Measurements from ENCODE around the gene AS3MT. TPM values are rescaled to one million over a fixed set of nuclear protein-coding genes. Genes with fewer than 3 reads are reported as not detected.

Gene AS3MT
- total and polyA plus RNA-seq, 10 of the 15 experiments (the other 5 are each of a cell fraction or from before 2014, with no cell fraction given), result 0.11 to 1.0 (median 0.39) TPM; not detected in 2

DNA sequence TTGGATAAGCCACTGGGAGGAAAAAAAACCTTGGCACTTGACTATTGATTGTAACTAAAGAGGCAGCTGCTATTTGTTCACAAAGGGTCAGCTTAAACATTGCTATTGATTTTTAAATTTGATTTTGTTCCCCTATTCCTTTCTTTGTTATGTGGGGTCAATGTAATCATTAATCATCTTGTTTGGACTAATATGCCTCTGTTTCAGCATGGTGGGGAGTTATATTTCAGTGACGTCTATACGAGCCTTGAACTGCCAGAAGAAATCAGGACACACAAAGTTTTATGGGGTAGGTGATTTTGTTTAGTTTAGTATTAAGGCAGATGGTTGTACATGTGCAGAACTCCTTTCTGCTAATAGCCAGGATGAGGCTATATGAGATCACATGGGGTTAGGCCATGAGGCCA lies 7.5 kb downstream of the AS3MT start:
- no peak overlapping the region for H3K4me2 ChIP-seq (ENCODE audit: control insufficient read depth, insufficient read depth)
- DNase-seq (ENCODE audit: low read depth, low spot score) (no peak), FAIRE-seq (no peak), ATAC-seq (no peak)
- BruUV-seq (replicated peaks), result no TSS peak
- no peak overlapping the region for H3K9ac ChIP-seq (ENCODE audit: control insufficient read depth, insufficient read depth, low read length)
- CTCF ChIA-PET, result interaction anchor here (1.0 kb wide), 1 partner anchor 13 kb away, joined by 3 read pairs; no protein-coding TSS in a partner anchor
- POLR2A ChIA-PET, result no interaction called here
- WGBS (ENCODE audit: insufficient coverage, insufficient replicate concordance, low lambda C conversion rate, missing lambda C conversion rate), result 98% methylated on average over 2 of the region's 2 CpGs
- no peaks in the 10 kb centered on the region for H4K20me1 ChIP-seq (ENCODE audit: control insufficient read depth, insufficient read depth)
- in situ Hi-C loops (cut with MboI) (no loop called here), intact Hi-C loops (cut with micrococcal nuclease; ENCODE audit: unreplicated experiment) (no loop called here)
- RAD21 ChIA-PET (ENCODE audit: unreplicated experiment), result interaction anchor here (0.7 kb wide), 1 partner anchor 40 kb away, joined by 3 read pairs; no protein-coding TSS in a partner anchor
- no peaks in the 10 kb centered on the region for H3K9me3 ChIP-seq (replicated peaks; ENCODE audit: control insufficient read depth, insufficient read depth, low read length)
- SMC1A ChIA-PET (ENCODE audit: uncharacterized antibody, unreplicated experiment), result interaction anchor here (1.2 kb wide), 1 partner anchor 15 kb away, joined by 3 read pairs; no protein-coding TSS in a partner anchor
- H3K79me2 ChIP-seq (ENCODE audit: control insufficient read depth, insufficient read depth, low read length), result no peaks in the 10 kb centered on the region
- H3K27ac ChIP-seq (ENCODE audit: control insufficient read depth, insufficient read depth), result no peak overlapping the region
- no peaks in the 10 kb centered on the region for H3K27me3 ChIP-seq (replicated peaks in 1 of 2; ENCODE audit: control insufficient read depth in 2 of 2, insufficient read depth in 2 of 2, low read length in 1 of 2)
- TF ChIP-seq YBX1 (IDR thresholded peaks at IDR 0.05), result no peak
- H3K4me1 ChIP-seq (ENCODE audit: control insufficient read depth, insufficient read depth, low read length), result no peaks in the 10 kb centered on the region
- no peak overlapping the region for H3K4me3 ChIP-seq
- H2AFZ ChIP-seq (ENCODE audit: control insufficient read depth, low read depth, low read length), result no peak overlapping the region
- no peaks in the 10 kb centered on the region for H3K36me3 ChIP-seq (ENCODE audit: control insufficient read depth in 2 of 2, insufficient read depth in 2 of 2, low read length in 1 of 2)

DNA sequence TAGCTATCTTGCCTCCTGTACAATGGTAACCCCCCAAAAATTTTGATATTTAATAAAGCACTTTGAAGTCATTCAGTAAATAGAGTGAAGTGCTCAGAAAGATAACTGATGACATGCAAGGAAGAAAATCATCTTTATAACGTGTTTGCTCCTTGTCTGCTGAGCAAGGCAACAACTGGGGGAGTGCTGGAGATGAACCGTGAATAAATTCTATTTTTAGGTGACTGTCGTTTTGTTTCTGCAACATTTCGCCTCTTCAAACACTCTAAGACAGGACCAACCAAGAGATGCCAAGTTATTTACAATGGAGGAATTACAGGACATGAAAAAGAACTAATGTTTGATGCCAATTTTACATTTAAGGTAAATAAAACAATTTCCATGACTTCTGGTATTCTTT lies 9.4 kb downstream of the AS3MT start:
- WGBS (ENCODE audit: insufficient coverage, insufficient replicate concordance, low lambda C conversion rate, missing lambda C conversion rate), result 46% methylated on average over 4 of the region's 4 CpGs
- Histone ChIP-seq H3K4me2 (ENCODE audit: control insufficient read depth, insufficient read depth) (no peak overlapping the region), H3K27me3 (replicated peaks in 1 of 2; ENCODE audit: control insufficient read depth in 2 of 2, insufficient read depth in 2 of 2, low read length in 1 of 2) (no peaks in the 10 kb centered on the region), H3K36me3 (ENCODE audit: control insufficient read depth in 2 of 2, insufficient read depth in 2 of 2, low read length in 1 of 2) (no peaks in the 10 kb centered on the region), H2AFZ (ENCODE audit: control insufficient read depth, low read depth, low read length) (no peak overlapping the region), H4K20me1 (ENCODE audit: control insufficient read depth, insufficient read depth) (no peaks in the 10 kb centered on the region), H3K79me2 (ENCODE audit: control insufficient read depth, insufficient read depth, low read length) (no peaks in the 10 kb centered on the region), H3K4me3 (no peak overlapping the region), H3K9ac (ENCODE audit: control insufficient read depth, insufficient read depth, low read length) (no peak overlapping the region), H3K27ac (ENCODE audit: control insufficient read depth, insufficient read depth) (no peak overlapping the region), H3K4me1 (ENCODE audit: control insufficient read depth, insufficient read depth, low read length) (no peaks in the 10 kb centered on the region), H3K9me3 (replicated peaks; ENCODE audit: control insufficient read depth, insufficient read depth, low read length) (no peaks in the 10 kb centered on the region)
- DNase-seq (ENCODE audit: low read depth, low spot score) (no peak), ATAC-seq (no peak), FAIRE-seq (no peak)
- ChIA-PET POLR2A (interaction anchor here (0.5 kb wide), 1 partner anchor 33 kb away, joined by 5 read pairs; no protein-coding TSS in a partner anchor), CTCF (no interaction called here), SMC1A (ENCODE audit: uncharacterized antibody, unreplicated experiment) (no interaction called here), RAD21 (ENCODE audit: unreplicated experiment) (no interaction called here)
- in situ Hi-C loops (cut with MboI) (no loop called here), intact Hi-C loops (cut with micrococcal nuclease; ENCODE audit: unreplicated experiment) (no loop called here)
- no TSS peak for BruUV-seq (replicated peaks)
- TF ChIP-seq, protein P1, sequence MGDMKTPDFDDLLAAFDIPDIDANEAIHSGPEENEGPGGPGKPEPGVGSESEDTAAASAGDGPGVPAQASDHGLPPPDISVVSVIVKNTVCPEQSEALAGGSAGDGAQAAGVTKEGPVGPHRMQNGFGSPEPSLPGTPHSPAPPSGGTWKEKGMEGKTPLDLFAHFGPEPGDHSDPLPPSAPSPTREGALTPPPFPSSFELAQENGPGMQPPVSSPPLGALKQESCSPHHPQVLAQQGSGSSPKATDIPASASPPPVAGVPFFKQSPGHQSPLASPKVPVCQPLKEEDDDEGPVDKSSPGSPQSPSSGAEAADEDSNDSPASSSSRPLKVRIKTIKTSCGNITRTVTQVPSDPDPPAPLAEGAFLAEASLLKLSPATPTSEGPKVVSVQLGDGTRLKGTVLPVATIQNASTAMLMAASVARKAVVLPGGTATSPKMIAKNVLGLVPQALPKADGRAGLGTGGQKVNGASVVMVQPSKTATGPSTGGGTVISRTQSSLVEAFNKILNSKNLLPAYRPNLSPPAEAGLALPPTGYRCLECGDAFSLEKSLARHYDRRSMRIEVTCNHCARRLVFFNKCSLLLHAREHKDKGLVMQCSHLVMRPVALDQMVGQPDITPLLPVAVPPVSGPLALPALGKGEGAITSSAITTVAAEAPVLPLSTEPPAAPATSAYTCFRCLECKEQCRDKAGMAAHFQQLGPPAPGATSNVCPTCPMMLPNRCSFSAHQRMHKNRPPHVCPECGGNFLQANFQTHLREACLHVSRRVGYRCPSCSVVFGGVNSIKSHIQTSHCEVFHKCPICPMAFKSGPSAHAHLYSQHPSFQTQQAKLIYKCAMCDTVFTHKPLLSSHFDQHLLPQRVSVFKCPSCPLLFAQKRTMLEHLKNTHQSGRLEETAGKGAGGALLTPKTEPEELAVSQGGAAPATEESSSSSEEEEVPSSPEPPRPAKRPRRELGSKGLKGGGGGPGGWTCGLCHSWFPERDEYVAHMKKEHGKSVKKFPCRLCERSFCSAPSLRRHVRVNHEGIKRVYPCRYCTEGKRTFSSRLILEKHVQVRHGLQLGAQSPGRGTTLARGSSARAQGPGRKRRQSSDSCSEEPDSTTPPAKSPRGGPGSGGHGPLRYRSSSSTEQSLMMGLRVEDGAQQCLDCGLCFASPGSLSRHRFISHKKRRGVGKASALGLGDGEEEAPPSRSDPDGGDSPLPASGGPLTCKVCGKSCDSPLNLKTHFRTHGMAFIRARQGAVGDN (IDR thresholded peaks at IDR 0.05), result no peak
- TF ChIP-seq MTA3 (IDR thresholded peaks at IDR 0.05; ENCODE audit: borderline replicate concordance, low read length), result no peak
- TF ChIP-seq SP1 (IDR thresholded peaks at IDR 0.05; ENCODE audit: low read depth, low read length), result no peak
- TF ChIP-seq LARP7 (IDR thresholded peaks at IDR 0.05), result no peak
- TF ChIP-seq, protein P2, sequence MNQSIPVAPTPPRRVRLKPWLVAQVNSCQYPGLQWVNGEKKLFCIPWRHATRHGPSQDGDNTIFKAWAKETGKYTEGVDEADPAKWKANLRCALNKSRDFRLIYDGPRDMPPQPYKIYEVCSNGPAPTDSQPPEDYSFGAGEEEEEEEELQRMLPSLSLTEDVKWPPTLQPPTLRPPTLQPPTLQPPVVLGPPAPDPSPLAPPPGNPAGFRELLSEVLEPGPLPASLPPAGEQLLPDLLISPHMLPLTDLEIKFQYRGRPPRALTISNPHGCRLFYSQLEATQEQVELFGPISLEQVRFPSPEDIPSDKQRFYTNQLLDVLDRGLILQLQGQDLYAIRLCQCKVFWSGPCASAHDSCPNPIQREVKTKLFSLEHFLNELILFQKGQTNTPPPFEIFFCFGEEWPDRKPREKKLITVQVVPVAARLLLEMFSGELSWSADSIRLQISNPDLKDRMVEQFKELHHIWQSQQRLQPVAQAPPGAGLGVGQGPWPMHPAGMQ (IDR thresholded peaks at IDR 0.05; ENCODE audit: borderline replicate concordance), result no peak
- TF ChIP-seq STAT1 (conservative IDR thresholded peaks at IDR 0.05), result no peak
- TF ChIP-seq ZNF207 (IDR thresholded peaks at IDR 0.05; ENCODE audit: borderline replicate concordance), result no peak
- TF ChIP-seq WRNIP1 (IDR thresholded peaks at IDR 0.05; ENCODE audit: borderline replicate concordance, low read depth, low read length), result no peak
- TF ChIP-seq, protein P3, sequence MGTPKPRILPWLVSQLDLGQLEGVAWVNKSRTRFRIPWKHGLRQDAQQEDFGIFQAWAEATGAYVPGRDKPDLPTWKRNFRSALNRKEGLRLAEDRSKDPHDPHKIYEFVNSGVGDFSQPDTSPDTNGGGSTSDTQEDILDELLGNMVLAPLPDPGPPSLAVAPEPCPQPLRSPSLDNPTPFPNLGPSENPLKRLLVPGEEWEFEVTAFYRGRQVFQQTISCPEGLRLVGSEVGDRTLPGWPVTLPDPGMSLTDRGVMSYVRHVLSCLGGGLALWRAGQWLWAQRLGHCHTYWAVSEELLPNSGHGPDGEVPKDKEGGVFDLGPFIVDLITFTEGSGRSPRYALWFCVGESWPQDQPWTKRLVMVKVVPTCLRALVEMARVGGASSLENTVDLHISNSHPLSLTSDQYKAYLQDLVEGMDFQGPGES (IDR thresholded peaks at IDR 0.05), result no peak
- no peak for TF ChIP-seq STAT3 (IDR thresholded peaks at IDR 0.05; ENCODE audit: low read depth, low read length)
- TF ChIP-seq NR2C1 (IDR thresholded peaks at IDR 0.05), result no peak
- TF ChIP-seq YBX1 (IDR thresholded peaks at IDR 0.05), result no peak
